22Rv1 (cell line): ENCODE results near the gene RERE.
"Not testable (repeated sequence)": the region's sequence is repeated elsewhere in the genome, so short reads cannot be mapped to it uniquely, and the experiment has no call there.

Experiments
- ZFX ChIP-seq: fragments of 450-650 bp; IDR thresholded peaks from 2 replicates; pipeline ENCODE4 v1.6.1; 2017; ENCODE audit warnings: antibody characterized with exemption, borderline replicate concordance
- TF ChIP-seq, protein P1 (sequence below): fragments of 450-650 bp; IDR thresholded peaks from 2 replicates; pipeline ENCODE4 v1.5.1; 2017; ENCODE audit warnings: mild to moderate bottlenecking

DNA sequence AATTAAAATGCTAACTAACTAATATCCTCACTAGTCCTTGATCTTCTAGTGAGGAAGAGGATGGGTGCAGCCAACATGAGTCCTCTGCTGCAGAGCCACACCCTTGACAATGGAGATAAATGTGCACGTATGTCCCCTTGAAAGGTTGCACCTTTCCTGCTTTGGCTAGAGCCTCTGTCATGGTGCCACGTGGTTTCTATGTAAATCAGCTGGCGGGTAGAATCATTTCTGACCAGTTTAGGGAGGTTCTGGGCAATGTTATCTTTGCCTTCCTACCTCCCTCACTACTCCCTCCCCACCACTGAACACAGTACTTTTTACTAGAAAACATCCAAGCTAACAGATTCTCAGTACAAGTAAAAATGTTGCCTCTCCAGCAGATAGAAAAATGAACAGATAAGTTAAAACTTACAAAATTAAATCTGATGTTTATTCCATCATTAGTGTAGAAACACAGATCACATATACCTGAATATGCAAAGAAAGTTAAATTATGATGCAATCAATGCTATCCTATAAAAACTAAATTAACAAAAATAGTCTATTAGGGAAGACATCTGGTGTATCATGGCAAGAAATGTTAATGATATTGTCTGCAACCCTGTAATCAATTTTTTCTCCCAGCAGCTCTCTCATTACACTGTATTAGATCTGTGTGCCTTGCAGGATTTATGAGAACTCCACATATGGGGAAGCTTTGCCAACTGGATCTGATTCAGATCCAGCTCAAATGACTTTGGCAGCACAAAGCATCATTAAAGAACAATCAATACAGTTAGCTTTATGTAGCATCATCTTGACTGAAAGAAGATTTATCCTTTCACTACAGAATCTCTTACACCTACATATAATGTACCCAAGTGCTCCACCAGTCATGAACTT is 205.6 kb downstream of the RERE start:
- TF ChIP-seq, protein P1, sequence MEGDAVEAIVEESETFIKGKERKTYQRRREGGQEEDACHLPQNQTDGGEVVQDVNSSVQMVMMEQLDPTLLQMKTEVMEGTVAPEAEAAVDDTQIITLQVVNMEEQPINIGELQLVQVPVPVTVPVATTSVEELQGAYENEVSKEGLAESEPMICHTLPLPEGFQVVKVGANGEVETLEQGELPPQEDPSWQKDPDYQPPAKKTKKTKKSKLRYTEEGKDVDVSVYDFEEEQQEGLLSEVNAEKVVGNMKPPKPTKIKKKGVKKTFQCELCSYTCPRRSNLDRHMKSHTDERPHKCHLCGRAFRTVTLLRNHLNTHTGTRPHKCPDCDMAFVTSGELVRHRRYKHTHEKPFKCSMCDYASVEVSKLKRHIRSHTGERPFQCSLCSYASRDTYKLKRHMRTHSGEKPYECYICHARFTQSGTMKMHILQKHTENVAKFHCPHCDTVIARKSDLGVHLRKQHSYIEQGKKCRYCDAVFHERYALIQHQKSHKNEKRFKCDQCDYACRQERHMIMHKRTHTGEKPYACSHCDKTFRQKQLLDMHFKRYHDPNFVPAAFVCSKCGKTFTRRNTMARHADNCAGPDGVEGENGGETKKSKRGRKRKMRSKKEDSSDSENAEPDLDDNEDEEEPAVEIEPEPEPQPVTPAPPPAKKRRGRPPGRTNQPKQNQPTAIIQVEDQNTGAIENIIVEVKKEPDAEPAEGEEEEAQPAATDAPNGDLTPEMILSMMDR, result not testable (repeated sequence)
- not testable (repeated sequence) for TF ChIP-seq ZFX
